Calu3 (cell line): ENCODE measurements around the gene TIMM17A. TPM values are rescaled to one million over a fixed set of nuclear protein-coding genes. Genes with fewer than 3 reads are reported as not detected.
"Not testable (repeated sequence)": the region's sequence is repeated elsewhere in the genome, so short reads cannot be mapped to it uniquely, and the experiment has no call there.

ENCODE experiments used
- BruUV-seq: library from RNA; stranded (reverse); fragments of 400-500 nt; replicated peaks from 2 replicates; lab custom pipeline; 2021; lab: Mats Ljungman, UMichigan
- CTCF ChIA-PET: fragments of 300-600 bp; sonication (Branson Sonifier 250); formaldehyde crosslinking; loops from one replicate; lab custom pipeline; 2022; ENCODE audit warnings: antibody characterized with exemption; lab: Charles Lee
- DNase-seq: peaks from one replicate; pipeline ENCODE4 v3.0.0; 2022
- H3K27ac Mint-ChIP-seq: one replicate; pipeline ENCODE4 v1.8.0; 2022; ENCODE audit warnings: mixed read lengths; ENCODE audit not compliant: unreplicated experiment
- H3K27me3 Mint-ChIP-seq: one replicate; pipeline ENCODE4 v1.8.0; 2022; ENCODE audit warnings: mixed read lengths; ENCODE audit not compliant: unreplicated experiment
- H3K36me3 Mint-ChIP-seq: one replicate; pipeline ENCODE4 v1.8.0; 2022; ENCODE audit warnings: mild to moderate bottlenecking, moderate library complexity, mixed read lengths; ENCODE audit not compliant: insufficient read depth, unreplicated experiment
- H3K4me1 Mint-ChIP-seq: one replicate; pipeline ENCODE4 v1.8.0; 2022; ENCODE audit warnings: mild to moderate bottlenecking, low read depth, mixed read lengths; ENCODE audit not compliant: unreplicated experiment
- H3K4me3 Mint-ChIP-seq: one replicate; pipeline ENCODE4 v1.8.0; 2022; ENCODE audit warnings: mild to moderate bottlenecking, low read depth, moderate library complexity, mixed read lengths; ENCODE audit not compliant: unreplicated experiment
- H3K9me3 Mint-ChIP-seq: one replicate; pipeline ENCODE4 v1.8.0; 2022; ENCODE audit warnings: low read depth, mixed read lengths; ENCODE audit not compliant: unreplicated experiment
- CTCF ChIP-seq: fragments of 200-600 bp; IDR thresholded peaks from one replicate; pipeline ENCODE4 v1.8.0; 2022; ENCODE audit warnings: antibody characterized with exemption; ENCODE audit not compliant: unreplicated experiment
- intact Hi-C: fragments of 100-400 bp; cut with micrococcal nuclease; formaldehyde crosslinking; loops from one replicate; pipeline ENCODE4 v1.10.0; 2022; ENCODE audit not compliant: unreplicated experiment
- total RNA-seq: library from RNA; stranded (reverse); gene quantifications from 2 replicates; pipeline ENCODE4 v1.2.3, GENCODE V29; 2022

Gene TIMM17A
- total RNA-seq, 1 experiment from 2014 or later = 85.3 TPM

- peaks cover 8% of the 10 kb centered on the region for H3K4me1 Mint-ChIP-seq
- peaks cover 29% of the 10 kb centered on the region for H3K27me3 Mint-ChIP-seq
- DNase-seq = no peak
- TF ChIP-seq CTCF = no peak
- no peak overlapping the region for H3K27ac Mint-ChIP-seq
- intact Hi-C loops = no loop called here
- CTCF ChIA-PET = interaction anchor here (0.7 kb wide), 1 partner anchor 587 kb away, joined by 4 read pairs; no protein-coding TSS in a partner anchor
- no peaks in the 10 kb centered on the region for H3K36me3 Mint-ChIP-seq
- H3K9me3 Mint-ChIP-seq = no peaks in the 10 kb centered on the region
- no peak overlapping the region for H3K4me3 Mint-ChIP-seq
- BruUV-seq = no TSS peak
Observed at GRCh38 chr1:201937624-201938213, 17.6 kb upstream of the TIMM17A start.

GRCh38 chr1:201938440-201939035 lies 16.8 kb upstream of the TIMM17A start:
- no peak overlapping the region for H3K4me3 Mint-ChIP-seq
- CTCF ChIA-PET = no interaction called here
- H3K27me3 Mint-ChIP-seq = peaks cover 29% of the 10 kb centered on the region
- no peak overlapping the region for H3K27ac Mint-ChIP-seq
- TF ChIP-seq CTCF = no peak
- DNase-seq = no peak
- intact Hi-C loops = no loop called here
- H3K9me3 Mint-ChIP-seq = no peaks in the 10 kb centered on the region
- H3K36me3 Mint-ChIP-seq = no peaks in the 10 kb centered on the region
- BruUV-seq = no TSS peak
- H3K4me1 Mint-ChIP-seq = peaks cover 8% of the 10 kb centered on the region

- no peak for DNase-seq
- Mint-ChIP-seq H3K36me3 (no peaks in the 10 kb centered on the region), H3K9me3 (no peaks in the 10 kb centered on the region), H3K27ac (no peak overlapping the region), H3K4me1 (peaks cover 6% of the 10 kb centered on the region), H3K27me3 (peaks cover 25% of the 10 kb centered on the region), H3K4me3 (no peak overlapping the region)
- no peak for TF ChIP-seq CTCF
- CTCF ChIA-PET = interaction anchor here (0.7 kb wide), 1 partner anchor 13 kb away, joined by 4 read pairs; no protein-coding TSS in a partner anchor
- intact Hi-C loops = no loop called here
- BruUV-seq = no TSS peak
Observed at GRCh38 chr1:201939148-201939547, 16.2 kb upstream of the TIMM17A start.

GRCh38 chr1:201939574-201939973 lies 15.7 kb upstream of the TIMM17A start:
- CTCF ChIA-PET = interaction anchor here (0.7 kb wide), 1 partner anchor 12 kb away, joined by 4 read pairs; no protein-coding TSS in a partner anchor
- BruUV-seq = no TSS peak
- Mint-ChIP-seq H3K27ac (no peak overlapping the region), H3K36me3 (no peaks in the 10 kb centered on the region), H3K4me1 (peaks cover 2% of the 10 kb centered on the region), H3K27me3 (peaks cover 21% of the 10 kb centered on the region), H3K9me3 (no peaks in the 10 kb centered on the region), H3K4me3 (no peak overlapping the region)
- DNase-seq = no peak
- intact Hi-C loops = no loop called here
- no peak for TF ChIP-seq CTCF

GRCh38 chr1:201940316-201940715 lies 15.0 kb upstream of the TIMM17A start:
- H3K36me3 Mint-ChIP-seq, H3K27ac Mint-ChIP-seq, DNase-seq, BruUV-seq, intact Hi-C loops, H3K9me3 Mint-ChIP-seq, H3K4me1 Mint-ChIP-seq, H3K4me3 Mint-ChIP-seq: not testable (repeated sequence)
- CTCF ChIA-PET = interaction anchor here (0.6 kb wide), 1 partner anchor 14 kb away, joined by 6 read pairs; no protein-coding TSS in a partner anchor
- peaks cover 21% of the 10 kb centered on the region for H3K27me3 Mint-ChIP-seq
